Activated T-cell treated with anti-CD3 and anti-CD28 coated beads, Interleukin-2, amount 50 U/mL, for 4 hours (primary cell): Measurements from ENCODE around the gene LHFPL3. TPM values are rescaled to one million over a fixed set of nuclear protein-coding genes. Genes with fewer than 3 reads are reported as not detected.

Experiments
- ATAC-seq, 2 donors: fragments of 200-7000 bp; cut with Tn5 transposase; one replicate each; pipeline ENCODE4 v1.10.0; 2021
- DNase-seq: peaks from one replicate; pipeline ENCODE4 v3.0.0-alpha.2; 2020
- H3K27me3 Mint-ChIP-seq: one replicate; pipeline ENCODE4 v1.8.0; 2021; ENCODE audit warnings: low read depth, mixed read lengths
- H3K36me3 Mint-ChIP-seq: one replicate; pipeline ENCODE4 v1.8.0; 2022; ENCODE audit warnings: mixed read lengths; ENCODE audit not compliant: insufficient read depth
- H3K4me1 Mint-ChIP-seq: one replicate; pipeline ENCODE4 v1.8.0; 2021; ENCODE audit warnings: low read depth, mixed read lengths
- H3K4me3 Mint-ChIP-seq: one replicate; pipeline ENCODE4 v1.8.0; 2021; ENCODE audit warnings: mild to moderate bottlenecking, moderate library complexity, mixed read lengths
- H3K9me3 Mint-ChIP-seq: one replicate; pipeline ENCODE4 v1.8.0; 2021; ENCODE audit warnings: mixed read lengths
- total RNA-seq, 3 donors: library from RNA; stranded (reverse); gene quantifications; one replicate each; pipeline ENCODE4 v1.2.1, GENCODE V29; 2021

Gene LHFPL3
- total RNA-seq, 3 donors from 2014 or later, result not detected

GRCh38 chr7:104843198-104843597 is 514.8 kb downstream of the LHFPL3 start:
- no peak overlapping the region for H3K4me3 Mint-ChIP-seq
- H3K9me3 Mint-ChIP-seq, result no peaks in the 10 kb centered on the region
- no peak for ATAC-seq
- H3K36me3 Mint-ChIP-seq, result no peaks in the 10 kb centered on the region
- H3K27me3 Mint-ChIP-seq, result peaks cover 27% of the 10 kb centered on the region
- H3K4me1 Mint-ChIP-seq, result no peaks in the 10 kb centered on the region
- no peak for DNase-seq

GRCh38 chr7:104845557-104845956 is 517.2 kb downstream of the LHFPL3 start:
- H3K27me3 Mint-ChIP-seq, result peaks cover 23% of the 10 kb centered on the region
- ATAC-seq, result no peak
- H3K9me3 Mint-ChIP-seq, result no peaks in the 10 kb centered on the region
- H3K4me3 Mint-ChIP-seq, result no peak overlapping the region
- H3K36me3 Mint-ChIP-seq, result no peaks in the 10 kb centered on the region
- DNase-seq, result no peak
- no peaks in the 10 kb centered on the region for H3K4me1 Mint-ChIP-seq

GRCh38 chr7:104846731-104847130 is 518.3 kb downstream of the LHFPL3 start:
- no peak for ATAC-seq
- H3K4me1 Mint-ChIP-seq, result no peaks in the 10 kb centered on the region
- no peaks in the 10 kb centered on the region for H3K36me3 Mint-ChIP-seq
- DNase-seq, result no peak
- H3K9me3 Mint-ChIP-seq, result no peaks in the 10 kb centered on the region
- H3K4me3 Mint-ChIP-seq, result no peak overlapping the region
- peaks cover 16% of the 10 kb centered on the region for H3K27me3 Mint-ChIP-seq

- H3K27me3 Mint-ChIP-seq, result peaks cover 14% of the 10 kb centered on the region
- DNase-seq (peak; percentile 38), ATAC-seq (peak; percentile 43 to 56)
- no peaks in the 10 kb centered on the region for H3K36me3 Mint-ChIP-seq
- H3K4me1 Mint-ChIP-seq, result no peaks in the 10 kb centered on the region
- H3K4me3 Mint-ChIP-seq, result no peak overlapping the region
- H3K9me3 Mint-ChIP-seq, result no peaks in the 10 kb centered on the region
These were observed 520.0 kb downstream of the LHFPL3 start for GRCh38 chr7:104848138-104848990.

- no peaks in the 10 kb centered on the region for H3K4me1 Mint-ChIP-seq
- H3K27me3 Mint-ChIP-seq, result peaks cover 7% of the 10 kb centered on the region
- H3K9me3 Mint-ChIP-seq, result no peaks in the 10 kb centered on the region
- no peaks in the 10 kb centered on the region for H3K36me3 Mint-ChIP-seq
- DNase-seq, result no peak
- H3K4me3 Mint-ChIP-seq, result no peak overlapping the region
- no peak for ATAC-seq
These were observed 522.0 kb downstream of the LHFPL3 start for GRCh38 chr7:104850374-104850773.

- Mint-ChIP-seq H3K4me3 (no peak overlapping the region), H3K9me3 (no peaks in the 10 kb centered on the region), H3K4me1 (no peaks in the 10 kb centered on the region), H3K36me3 (no peaks in the 10 kb centered on the region), H3K27me3 (peaks cover 3% of the 10 kb centered on the region)
- ATAC-seq (no peak), DNase-seq (no peak)
These were observed 522.9 kb downstream of the LHFPL3 start for GRCh38 chr7:104851268-104851667.

- Mint-ChIP-seq H3K4me1 (peaks cover 4% of the 10 kb centered on the region), H3K9me3 (no peaks in the 10 kb centered on the region), H3K27me3 (peaks cover 3% of the 10 kb centered on the region), H3K4me3 (no peak overlapping the region), H3K36me3 (no peaks in the 10 kb centered on the region)
- DNase-seq (no peak), ATAC-seq (no peak)
These were observed 524.0 kb downstream of the LHFPL3 start for GRCh38 chr7:104852386-104852785.

GRCh38 chr7:104855861-104856260 is 527.5 kb downstream of the LHFPL3 start:
- DNase-seq (no peak), ATAC-seq (no peak)
- no peak overlapping the region for H3K4me3 Mint-ChIP-seq
- H3K4me1 Mint-ChIP-seq, result peaks cover 17% of the 10 kb centered on the region
- H3K36me3 Mint-ChIP-seq, result no peaks in the 10 kb centered on the region
- no peaks in the 10 kb centered on the region for H3K27me3 Mint-ChIP-seq
- H3K9me3 Mint-ChIP-seq, result no peaks in the 10 kb centered on the region

GRCh38 chr7:104857458-104858425 is 529.3 kb downstream of the LHFPL3 start:
- H3K36me3 Mint-ChIP-seq, result no peaks in the 10 kb centered on the region
- DNase-seq, result no peak
- H3K27me3 Mint-ChIP-seq, result peaks cover 5% of the 10 kb centered on the region
- no peaks in the 10 kb centered on the region for H3K9me3 Mint-ChIP-seq
- ATAC-seq, result peak in 1 of 2 donors; percentile 37
- peaks cover 17% of the 10 kb centered on the region for H3K4me1 Mint-ChIP-seq
- H3K4me3 Mint-ChIP-seq, result peak overlapping the region; percentile 9

GRCh38 chr7:104859754-104860426 is 531.5 kb downstream of the LHFPL3 start:
- ATAC-seq (no peak), DNase-seq (no peak)
- Mint-ChIP-seq H3K36me3 (no peaks in the 10 kb centered on the region), H3K9me3 (no peaks in the 10 kb centered on the region), H3K4me1 (peaks cover 17% of the 10 kb centered on the region), H3K4me3 (no peak overlapping the region), H3K27me3 (peaks cover 6% of the 10 kb centered on the region)

GRCh38 chr7:104861729-104862390 is 533.5 kb downstream of the LHFPL3 start:
- H3K27me3 Mint-ChIP-seq, result peaks cover 14% of the 10 kb centered on the region
- ATAC-seq (no peak), DNase-seq (no peak)
- H3K9me3 Mint-ChIP-seq, result no peaks in the 10 kb centered on the region
- no peak overlapping the region for H3K4me3 Mint-ChIP-seq
- peaks cover 15% of the 10 kb centered on the region for H3K4me1 Mint-ChIP-seq
- no peaks in the 10 kb centered on the region for H3K36me3 Mint-ChIP-seq

- H3K36me3 Mint-ChIP-seq, result no peaks in the 10 kb centered on the region
- peaks cover 19% of the 10 kb centered on the region for H3K27me3 Mint-ChIP-seq
- no peaks in the 10 kb centered on the region for H3K9me3 Mint-ChIP-seq
- DNase-seq (no peak), ATAC-seq (no peak)
- no peak overlapping the region for H3K4me3 Mint-ChIP-seq
- H3K4me1 Mint-ChIP-seq, result peaks cover 10% of the 10 kb centered on the region
These were observed 534.3 kb downstream of the LHFPL3 start for GRCh38 chr7:104862719-104863118.

- H3K4me3 Mint-ChIP-seq, result no peak overlapping the region
- H3K4me1 Mint-ChIP-seq, result peaks cover 5% of the 10 kb centered on the region
- ATAC-seq (no peak), DNase-seq (no peak)
- no peaks in the 10 kb centered on the region for H3K36me3 Mint-ChIP-seq
- H3K9me3 Mint-ChIP-seq, result no peaks in the 10 kb centered on the region
- no peaks in the 10 kb centered on the region for H3K27me3 Mint-ChIP-seq
These were observed 545.0 kb downstream of the LHFPL3 start for GRCh38 chr7:104873401-104873800.

- H3K4me3 Mint-ChIP-seq, result peak overlapping the region; percentile 4
- no peaks in the 10 kb centered on the region for H3K9me3 Mint-ChIP-seq
- peaks cover 9% of the 10 kb centered on the region for H3K4me1 Mint-ChIP-seq
- no peaks in the 10 kb centered on the region for H3K27me3 Mint-ChIP-seq
- DNase-seq (no peak), ATAC-seq (peak; percentile 75 to 88)
- H3K36me3 Mint-ChIP-seq, result no peaks in the 10 kb centered on the region
These were observed 550.2 kb downstream of the LHFPL3 start for GRCh38 chr7:104878577-104878976.
